PC-3 (cell line): ENCODE results near the gene AIFM3. TPM values are rescaled to one million over a fixed set of nuclear protein-coding genes. Genes with fewer than 3 reads are reported as not detected.

ENCODE experiments used
- ATAC-seq: fragments of 200-7000 bp; cut with Tn5 transposase; 2 replicates; pipeline ENCODE4 v1.9.1; 2020; ENCODE audit warnings: mild to moderate bottlenecking, moderate library complexity
- BruUV-seq: library from RNA; stranded (reverse); fragments of 400-500 nt; replicated peaks from 2 replicates; lab custom pipeline; 2021; lab: Mats Ljungman, UMichigan
- CTCF ChIA-PET: fragments of 300-600 bp; sonication (Branson Sonifier 250); formaldehyde crosslinking; loops from one replicate; lab custom pipeline; 2022; ENCODE audit warnings: antibody characterized with exemption; lab: Charles Lee
- POLR2A ChIA-PET: fragments of 300-600 bp; sonication (Branson Sonifier 250); formaldehyde crosslinking; loops from one replicate; lab custom pipeline; 2022; ENCODE audit warnings: antibody characterized with exemption; ENCODE audit not compliant: unreplicated experiment; lab: Charles Lee
- DNase-seq: peaks from one replicate; pipeline ENCODE4 v3.0.0-alpha.2; 2015
- H2AFZ ChIP-seq: fragments of 300-600 bp; sonication (generic); 2 replicates; pipeline ENCODE4 v1.6.0; 2016; ENCODE audit warnings: antibody characterized with exemption, low read length
- H3F3A ChIP-seq: fragments of 300-600 bp; sonication (generic); one replicate; pipeline ENCODE4 v1.6.0; 2017; ENCODE audit warnings: antibody characterized with exemption, low read length, control low read depth, mild to moderate bottlenecking; ENCODE audit not compliant: unreplicated experiment
- H3K27ac ChIP-seq: fragments of 300-600 bp; sonication (generic); 2 replicates; pipeline ENCODE4 v1.5.1; 2016; ENCODE audit warnings: mild to moderate bottlenecking, low read length
- H3K27me3 ChIP-seq: fragments of 300-600 bp; sonication (generic); 2 replicates; pipeline ENCODE4 v1.6.1; 2016; ENCODE audit warnings: low read length, mixed read lengths
- H3K36me3 ChIP-seq: fragments of 300-600 bp; sonication (generic); 2 replicates; pipeline ENCODE4 v1.6.1; 2016; ENCODE audit warnings: low read depth, mixed run types, low read length, mixed read lengths
- H3K4me1 ChIP-seq: fragments of 300-600 bp; sonication (generic); 2 replicates; pipeline ENCODE4 v1.5.1; 2016; ENCODE audit warnings: low read length; ENCODE audit not compliant: insufficient read depth
- H3K4me2 ChIP-seq: fragments of 300-600 bp; sonication (generic); 2 replicates; pipeline ENCODE4 v1.6.0; 2016; ENCODE audit warnings: low read length
- H3K4me3 ChIP-seq: fragments of 300-600 bp; sonication (generic); 2 replicates; pipeline ENCODE4 v1.5.1; 2016; ENCODE audit warnings: mild to moderate bottlenecking, low read length, mixed read lengths
- H3K79me2 ChIP-seq: fragments of 300-600 bp; sonication (generic); 2 replicates; pipeline ENCODE4 v1.6.1; 2017; ENCODE audit warnings: low read length, mixed read lengths
- H3K9ac ChIP-seq: fragments of 300-600 bp; sonication (generic); 2 replicates; pipeline ENCODE4 v1.6.0; 2016; ENCODE audit warnings: mild to moderate bottlenecking, low read length
- H3K9me2 ChIP-seq: fragments of 300-600 bp; sonication (generic); replicated peaks from 2 replicates; pipeline ENCODE4 v1.6.1; 2016; ENCODE audit warnings: mixed run types, low read length, mixed read lengths
- H3K9me3 ChIP-seq: fragments of 300-600 bp; sonication (generic); 2 replicates; pipeline ENCODE4 v1.6.1; 2016; ENCODE audit warnings: low read length, mixed read lengths
- H4K20me1 ChIP-seq: fragments of 300-600 bp; sonication (generic); 2 replicates; pipeline ENCODE4 v1.6.1; 2016; ENCODE audit warnings: low read length, mixed read lengths
- EZH2 ChIP-seq: fragments of 300-600 bp; sonication (generic); IDR thresholded peaks from one replicate; pipeline ENCODE4 v1.6.1; 2017; ENCODE audit warnings: antibody characterized with exemption, mild to moderate bottlenecking, low read length; ENCODE audit not compliant: unreplicated experiment
- EZH2phosphoT487 ChIP-seq: fragments of 300-600 bp; sonication (generic); IDR thresholded peaks from 2 replicates; pipeline ENCODE4 v1.6.1; 2018; ENCODE audit warnings: mild to moderate bottlenecking, antibody characterized with exemption, low read length, borderline replicate concordance
- intact Hi-C: fragments of 100-400 bp; cut with micrococcal nuclease; formaldehyde crosslinking; loops from 2 replicates; pipeline ENCODE4 v1.9.0; 2023
- total RNA-seq: library from RNA; depleted of rRNA; stranded (reverse); fragments of >200 nt; gene quantifications from 2 replicates; pipeline ENCODE4 v1.2.3, GENCODE V29; 2014
- TF ChIP-seq, protein P1 (sequence below): fragments of 300-600 bp; sonication (generic); conservative IDR thresholded peaks from 2 replicates; pipeline ENCODE4 v1.5.1; 2017; ENCODE audit warnings: antibody characterized with exemption, low read depth, mild to moderate bottlenecking, low read length

The AIFM3 gene
- total RNA-seq, 1 experiment from 2014 or later, result 1.5 TPM

DNA sequence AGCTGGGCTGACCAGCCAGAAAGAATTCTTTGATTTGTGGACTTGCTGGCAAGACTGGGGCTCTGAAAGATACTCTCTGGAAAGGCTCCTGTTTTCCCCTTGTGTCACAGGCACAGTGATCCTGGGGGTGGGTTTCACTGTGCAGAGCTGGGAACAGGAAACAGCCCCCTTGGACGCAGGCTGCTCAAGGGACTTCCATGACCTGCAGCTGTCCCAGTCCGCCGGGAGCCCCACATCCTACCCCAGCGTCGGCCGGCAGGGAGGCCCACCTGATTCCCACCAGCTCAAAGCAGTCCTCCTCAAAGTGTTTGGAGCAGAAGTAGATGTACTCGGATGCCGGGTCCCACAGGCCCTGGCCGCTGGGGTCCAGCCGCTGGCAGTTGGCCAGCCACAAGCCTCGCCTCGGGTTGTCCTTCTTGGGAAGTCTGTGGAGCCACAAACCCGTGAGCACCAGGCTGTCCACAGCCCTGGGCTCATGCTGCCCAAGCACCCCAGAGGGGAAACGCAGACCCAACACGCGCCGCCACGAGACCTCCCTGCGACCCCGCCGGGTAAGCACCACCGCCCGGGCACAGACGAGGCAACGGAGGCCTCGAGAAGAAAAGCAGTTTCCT lies 34.0 kb downstream of the AIFM3 start:
- POLR2A ChIA-PET, result no interaction called here
- Histone ChIP-seq H3K36me3 (peaks cover 6% of the 10 kb centered on the region; the same call in 1 of the 2 replicates), H3K9me3 (no peaks in the 10 kb centered on the region), H3K27me3 (no peaks in the 10 kb centered on the region), H3K27ac (peak overlapping the region; percentile 91), H3K9ac (peak overlapping the region; percentile 96), H3K4me2 (peak overlapping the region; percentile 100), H2AFZ (peak overlapping the region; percentile 70), H3K4me1 (peaks cover 24% of the 10 kb centered on the region), H3K9me2 (no peaks in the 10 kb centered on the region), H4K20me1 (no peaks in the 10 kb centered on the region), H3K4me3 (peak overlapping the region; percentile 92), H3K79me2 (peaks cover 36% of the 10 kb centered on the region), H3F3A (no peaks in the 10 kb centered on the region)
- TF ChIP-seq, protein P1, sequence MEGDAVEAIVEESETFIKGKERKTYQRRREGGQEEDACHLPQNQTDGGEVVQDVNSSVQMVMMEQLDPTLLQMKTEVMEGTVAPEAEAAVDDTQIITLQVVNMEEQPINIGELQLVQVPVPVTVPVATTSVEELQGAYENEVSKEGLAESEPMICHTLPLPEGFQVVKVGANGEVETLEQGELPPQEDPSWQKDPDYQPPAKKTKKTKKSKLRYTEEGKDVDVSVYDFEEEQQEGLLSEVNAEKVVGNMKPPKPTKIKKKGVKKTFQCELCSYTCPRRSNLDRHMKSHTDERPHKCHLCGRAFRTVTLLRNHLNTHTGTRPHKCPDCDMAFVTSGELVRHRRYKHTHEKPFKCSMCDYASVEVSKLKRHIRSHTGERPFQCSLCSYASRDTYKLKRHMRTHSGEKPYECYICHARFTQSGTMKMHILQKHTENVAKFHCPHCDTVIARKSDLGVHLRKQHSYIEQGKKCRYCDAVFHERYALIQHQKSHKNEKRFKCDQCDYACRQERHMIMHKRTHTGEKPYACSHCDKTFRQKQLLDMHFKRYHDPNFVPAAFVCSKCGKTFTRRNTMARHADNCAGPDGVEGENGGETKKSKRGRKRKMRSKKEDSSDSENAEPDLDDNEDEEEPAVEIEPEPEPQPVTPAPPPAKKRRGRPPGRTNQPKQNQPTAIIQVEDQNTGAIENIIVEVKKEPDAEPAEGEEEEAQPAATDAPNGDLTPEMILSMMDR, result no peak
- no peak for TF ChIP-seq EZH2phosphoT487
- TF ChIP-seq EZH2, result no peak
- no peak for DNase-seq
- intact Hi-C loops, result no loop called here
- ATAC-seq, result peak; percentile 1; the same call in 1 of the 2 replicates
- TSS peak; percentile 69 for BruUV-seq
- CTCF ChIA-PET, result no interaction called here

DNA sequence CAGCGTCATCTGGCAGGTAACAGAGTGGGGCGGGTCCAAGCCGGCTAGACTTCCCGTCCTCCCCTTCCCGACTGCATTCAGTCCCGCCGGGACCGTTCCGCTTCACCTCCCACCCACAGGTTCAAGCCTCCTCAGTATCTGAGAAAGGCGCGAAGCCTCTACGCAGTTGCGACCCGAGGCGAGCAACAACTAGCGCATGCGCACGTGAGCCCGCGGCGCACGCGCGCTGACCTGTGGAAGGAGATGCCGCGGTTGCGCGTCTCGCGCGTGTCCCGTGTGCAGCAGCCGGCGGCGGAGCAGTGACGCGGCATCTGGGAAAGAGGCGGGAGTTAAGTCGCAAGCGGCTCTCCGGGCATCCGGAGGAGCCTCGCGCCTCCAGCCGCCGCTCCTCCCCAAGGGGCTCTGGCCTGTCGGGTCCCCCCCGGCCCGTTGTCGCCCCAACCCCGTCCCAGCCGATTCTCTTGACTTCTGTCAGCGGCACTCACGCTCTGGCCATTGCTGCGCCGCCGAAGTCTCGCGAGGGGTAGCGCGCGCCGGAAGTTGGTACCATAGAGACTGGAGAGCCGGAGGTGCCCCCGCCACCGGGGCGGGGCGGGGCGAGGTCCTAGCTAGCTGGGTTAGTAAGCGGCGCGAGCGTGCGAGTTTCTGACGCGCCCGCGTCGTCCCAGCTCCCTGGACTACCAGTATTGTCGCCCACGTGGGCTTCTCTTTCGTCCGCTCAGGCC lies 34.7 kb downstream of the AIFM3 start, which contains the start of gene THAP7:
Gene THAP7 (minus strand): TSS at position 518 of the 725 bp plus-strand sequence. CDS start 207 bp downstream, at position 311.
- Histone ChIP-seq H3K4me3 (peak within 1 kb of the TSS; percentile 92), H3K4me2 (peak within 1 kb of the TSS; percentile 100), H3K27ac (peak within 1 kb of the TSS; percentile 91), H3F3A (no peaks in the 10 kb centered on the region), H3K79me2 (peaks cover 36% of the 10 kb centered on the region), H3K27me3 (no peaks in the 10 kb centered on the region), H3K36me3 (peaks cover 6% of the 10 kb centered on the region; the same call in 1 of the 2 replicates), H3K9ac (peak within 1 kb of the TSS; percentile 96), H3K9me3 (no peaks in the 10 kb centered on the region), H4K20me1 (no peaks in the 10 kb centered on the region), H3K9me2 (no peaks in the 10 kb centered on the region), H2AFZ (peak within 1 kb of the TSS; percentile 70), H3K4me1 (peaks cover 24% of the 10 kb centered on the region)
- intact Hi-C loops, result no loop called here
- ChIA-PET POLR2A (interaction anchor here (0.6 kb wide), 1 partner anchor 10 kb away, joined by 3 read pairs; no protein-coding TSS in a partner anchor), CTCF (no interaction called here)
- BruUV-seq, result no TSS peak
- DNase-seq (peak; percentile 91), ATAC-seq (peak; percentile 86)
- TF ChIP-seq, protein P1, result no peak
- TF ChIP-seq EZH2, result no peak
- TF ChIP-seq EZH2phosphoT487, result no peak
